Measurements from ENCODE around the gene CCT8. TPM values are rescaled to one million over a fixed set of nuclear protein-coding genes. Genes with fewer than 3 reads are reported as not detected.

The CCT8 gene
- total RNA-seq, 1 experiment from 2014 or later = 356 TPM

DNA sequence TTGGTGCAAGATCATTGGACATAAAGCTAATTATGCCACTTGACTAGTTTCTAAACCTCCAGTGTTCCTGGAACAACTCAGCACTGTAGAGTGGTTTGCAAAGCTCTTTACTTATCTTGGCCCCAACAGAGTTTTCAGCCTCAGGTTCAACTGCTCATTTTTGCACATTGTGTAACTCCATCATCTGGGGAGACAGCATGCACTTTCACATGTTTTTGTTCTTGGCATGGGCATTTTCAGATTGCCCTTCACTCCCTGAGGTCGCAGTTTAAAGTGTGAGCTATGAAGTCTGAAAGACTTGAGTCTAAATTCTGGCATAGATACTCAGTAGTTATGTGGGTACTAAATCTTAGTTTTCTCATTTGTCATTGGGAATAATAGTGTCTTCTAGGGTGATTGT is 43.9 kb downstream of the CCT8 start:
- Histone ChIP-seq H3K56ac (ENCODE audit: insufficient read length, low read depth, low read length) (no peak overlapping the region), H2AFZ (ENCODE audit: low read length) (no peak overlapping the region), H3K18ac (ENCODE audit: insufficient read length, low read depth, low read length) (no peak overlapping the region), H4K5ac (ENCODE audit: insufficient read length, low read depth, low read length) (no peak overlapping the region), H2BK12ac (ENCODE audit: insufficient read length, low read depth, low read length) (no peak overlapping the region), H3K23ac (ENCODE audit: insufficient read length, low read depth, low read length) (no peak overlapping the region), H4K20me1 (ENCODE audit: control insufficient read depth, insufficient read depth, insufficient read length) (no peaks in the 10 kb centered on the region), H3K9ac (ENCODE audit: extremely low read depth, insufficient read length, low read length) (no peak overlapping the region), H3K23me2 (ENCODE audit: insufficient read length, low read depth, low read length, poor library complexity, severe bottlenecking) (peaks cover 5% of the 10 kb centered on the region), H3K4ac (ENCODE audit: low read depth, low read length) (no peak overlapping the region), H3K79me2 (ENCODE audit: insufficient read depth, low read length) (peaks cover 2% of the 10 kb centered on the region; the same call in 1 of the 2 replicates), H2BK5ac (ENCODE audit: insufficient read length, low read length) (no peak overlapping the region), H3K79me1 (ENCODE audit: insufficient read depth, low read depth, low read length, poor library complexity, severe bottlenecking) (no peaks in the 10 kb centered on the region), H3K4me2 (ENCODE audit: insufficient read depth, insufficient read length, low read length) (no peak overlapping the region), H2BK20ac (ENCODE audit: low read depth, low read length, poor library complexity, severe bottlenecking) (no peak overlapping the region), H4K91ac (ENCODE audit: insufficient read length, low read depth, low read length) (no peak overlapping the region), H2AK5ac (ENCODE audit: insufficient read length, low read length) (no peak overlapping the region), H2BK15ac (ENCODE audit: low read depth, low read length) (no peak overlapping the region), H3T11ph (ENCODE audit: low read length) (no peak overlapping the region), H4K8ac (replicated peaks; ENCODE audit: insufficient read length, low read depth, low read length) (no peak overlapping the region), H3K27ac (ENCODE audit: insufficient read length, low read depth, low read length) (no peak overlapping the region), H3K4me1 (ENCODE audit: insufficient read depth, low read length) (no peaks in the 10 kb centered on the region), H3K14ac (ENCODE audit: insufficient read depth, low read length) (no peak overlapping the region), H3K9me3 (ENCODE audit: control insufficient read depth, low read depth, low read length) (no peaks in the 10 kb centered on the region), H2BK120ac (ENCODE audit: low read depth, low read length, poor library complexity, severe bottlenecking) (no peak overlapping the region), H3K27me3 (ENCODE audit: insufficient read depth, low read length) (no peaks in the 10 kb centered on the region)
- DNase-seq = no peak
- TF ChIP-seq, protein P1, sequence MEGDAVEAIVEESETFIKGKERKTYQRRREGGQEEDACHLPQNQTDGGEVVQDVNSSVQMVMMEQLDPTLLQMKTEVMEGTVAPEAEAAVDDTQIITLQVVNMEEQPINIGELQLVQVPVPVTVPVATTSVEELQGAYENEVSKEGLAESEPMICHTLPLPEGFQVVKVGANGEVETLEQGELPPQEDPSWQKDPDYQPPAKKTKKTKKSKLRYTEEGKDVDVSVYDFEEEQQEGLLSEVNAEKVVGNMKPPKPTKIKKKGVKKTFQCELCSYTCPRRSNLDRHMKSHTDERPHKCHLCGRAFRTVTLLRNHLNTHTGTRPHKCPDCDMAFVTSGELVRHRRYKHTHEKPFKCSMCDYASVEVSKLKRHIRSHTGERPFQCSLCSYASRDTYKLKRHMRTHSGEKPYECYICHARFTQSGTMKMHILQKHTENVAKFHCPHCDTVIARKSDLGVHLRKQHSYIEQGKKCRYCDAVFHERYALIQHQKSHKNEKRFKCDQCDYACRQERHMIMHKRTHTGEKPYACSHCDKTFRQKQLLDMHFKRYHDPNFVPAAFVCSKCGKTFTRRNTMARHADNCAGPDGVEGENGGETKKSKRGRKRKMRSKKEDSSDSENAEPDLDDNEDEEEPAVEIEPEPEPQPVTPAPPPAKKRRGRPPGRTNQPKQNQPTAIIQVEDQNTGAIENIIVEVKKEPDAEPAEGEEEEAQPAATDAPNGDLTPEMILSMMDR (conservative IDR thresholded peaks at IDR 0.05) = no peak
- Mint-ChIP-seq H3K9me3 (no peaks in the 10 kb centered on the region), H3K4me3 (no peak overlapping the region), H3K4me1 (peaks cover 7 to 8% of the 10 kb centered on the region in 2 experiments; a peak in 3 of 4 replicates), H3K36me3 (ENCODE audit: insufficient read depth in 1 of 3, low read depth in 3 of 3) (peaks cover 13 to 51% (median 49%) of the 10 kb centered on the region in 3 experiments; a peak in 6 of 7 replicates), H3K27me3 (ENCODE audit: low read depth) (no peaks in the 10 kb centered on the region), H3K27ac (no peak overlapping the region)
- WGBS (ENCODE audit: extremely low coverage, insufficient read length, low lambda C conversion rate) = no CpG with 5 or more reads among the region's 1 CpG

All from H9 (cell line).